UCSD-AML1 (cell line): ENCODE measurements around the gene ERBB2.
"Not testable (repeated sequence)": the region's sequence is repeated elsewhere in the genome, so short reads cannot be mapped to it uniquely, and the experiment has no call there.

Experiments used
- DNase-seq: peaks from one replicate; lab custom pipeline; 2025; ENCODE audit not compliant: unreplicated experiment; lab: John Stamatoyannopoulos, UW

The ERBB2 gene

GRCh38 chr17:39742856-39743436, 43.1 kb downstream of the ERBB2 start:
- no peak for DNase-seq

GRCh38 chr17:39744075-39744835, 44.4 kb downstream of the ERBB2 start:
- DNase-seq: no peak

- no peak for DNase-seq
Measured at GRCh38 chr17:39744836-39745215, 45.0 kb downstream of the ERBB2 start.

- no peak for DNase-seq
Measured at GRCh38 chr17:39745335-39746144, 45.7 kb downstream of the ERBB2 start.

- no peak for DNase-seq
Measured at GRCh38 chr17:39746145-39746461, 46.2 kb downstream of the ERBB2 start.

- no peak for DNase-seq
Measured at GRCh38 chr17:39747745-39748144, 47.9 kb downstream of the ERBB2 start.

- DNase-seq: not testable (repeated sequence)
Measured at GRCh38 chr17:39748444-39749034, 48.7 kb downstream of the ERBB2 start.

GRCh38 chr17:39750131-39751015, 50.5 kb downstream of the ERBB2 start:
- DNase-seq: no peak

GRCh38 chr17:39751016-39751543, 51.2 kb downstream of the ERBB2 start:
- DNase-seq: no peak

- no peak for DNase-seq
Measured at GRCh38 chr17:39751637-39752036, 51.8 kb downstream of the ERBB2 start.

GRCh38 chr17:39752241-39752881, 52.5 kb downstream of the ERBB2 start:
- DNase-seq: no peak

- peak; percentile 89 for DNase-seq
Measured at GRCh38 chr17:39753514-39754160, 53.8 kb downstream of the ERBB2 start.

- peak; percentile 96 for DNase-seq
Measured at GRCh38 chr17:39754161-39754957, 54.5 kb downstream of the ERBB2 start.

- DNase-seq: no peak
Measured at GRCh38 chr17:39754958-39755553, 55.2 kb downstream of the ERBB2 start.

- DNase-seq: no peak
Measured at GRCh38 chr17:39755554-39756379, 55.9 kb downstream of the ERBB2 start.

GRCh38 chr17:39756380-39757079, 56.7 kb downstream of the ERBB2 start:
- no peak for DNase-seq

GRCh38 chr17:39757176-39757662, 57.4 kb downstream of the ERBB2 start:
- DNase-seq: no peak
